ENCODE results near the gene HLA-C. TPM values are rescaled to one million over a fixed set of nuclear protein-coding genes. Genes with fewer than 3 reads are reported as not detected.

The HLA-C gene
- total RNA-seq, 3 donors from 2014 or later (not counting 1 experiment from before 2014, with no cell fraction given) = 2,828 to 3,894 (median 3,245) TPM

Other genes starting within 250 kb of the HLA-C start
- gene C6orf15, start 159.5 kb downstream of the HLA-C start, total RNA-seq = not detected
- not detected for gene PSORS1C1, start 157.3 kb downstream of the HLA-C start, total RNA-seq
- gene CDSN, start 151.6 kb downstream of the HLA-C start, total RNA-seq = not detected
- gene PSORS1C2, start 133.0 kb downstream of the HLA-C start, total RNA-seq = not detected
- 10 to 100 TPM; 13.0 to 20.7 (median 16.9) TPM for gene CCHCR1, start 114.3 kb downstream of the HLA-C start, total RNA-seq
- 10 to 100 TPM in 1 of 3 donors, 1 to 10 TPM in 2; 7.2 to 12.0 (median 9.2) TPM for gene TCF19, start 113.5 kb downstream of the HLA-C start, total RNA-seq
- gene POU5F1, start 101.4 kb downstream of the HLA-C start, total RNA-seq = not detected
- over 10,000 TPM in 2 of 3 donors, 1,000 to 10,000 TPM in 1; 9,586 to 11,061 (median 11,048) TPM for gene HLA-B, start 85.1 kb upstream of the HLA-C start, total RNA-seq
- 10 to 100 TPM in 2 of 3 donors, 1 to 10 TPM in 1; 9.3 to 19.7 (median 11.4) TPM for gene MICA, start 131.5 kb upstream of the HLA-C start, total RNA-seq
- 10 to 100 TPM; 33.5 to 39.0 (median 37.6) TPM for gene MICB, start 226.1 kb upstream of the HLA-C start, total RNA-seq

All from natural killer cell (primary cell).